ENCODE measurements around the gene ALDH8A1. TPM values are rescaled to one million over a fixed set of nuclear protein-coding genes. Genes with fewer than 3 reads are reported as not detected.

The ALDH8A1 gene
- total and polyA plus RNA-seq, 10 of the 15 experiments (the other 5 are each of a cell fraction or from before 2014, with no cell fraction given), result 0.13 to 1.8 (median 0.62) TPM; not detected in 3

- TF ChIP-seq NFXL1 (IDR thresholded peaks at IDR 0.05; ENCODE audit: borderline replicate concordance) (no peak), FOS (IDR thresholded peaks at IDR 0.05; ENCODE audit: borderline replicate concordance, extremely low read depth, insufficient read length) (no peak), TARDBP (IDR thresholded peaks at IDR 0.05; ENCODE audit: borderline replicate concordance) (no peak), CHD1 (IDR thresholded peaks at IDR 0.05; ENCODE audit: low read depth, low read length) (no peak), MEF2B (IDR thresholded peaks at IDR 0.05; ENCODE audit: partially characterized antibody, poor library complexity, severe bottlenecking) (no peak), ATF7 (IDR thresholded peaks at IDR 0.05; ENCODE audit: low read depth) (no peak), FOXK2 (IDR thresholded peaks at IDR 0.05) (no peak), MYB (IDR thresholded peaks at IDR 0.05; ENCODE audit: borderline replicate concordance, low read depth, low read length) (no peak)
Measured at GRCh38 chr6:134868812-134869211, 81.1 kb downstream of the ALDH8A1 start (continued).

Small RNAs within 50 kb of the gene (microRNA-seq; reads per million reads assigned to microRNA genes)
- gene MIR3662, result 6.0 reads per million, percentile 34 among the genes with 10 or more reads in this experiment

Other genes starting within 250 kb of the ALDH8A1 start
- 67.9 and 90.2 TPM in 2 replicates for gene HBS1L, start 104.7 kb upstream of the ALDH8A1 start, total RNA-seq (2014; rRNA removed)
- gene HBS1L, start 104.7 kb upstream of the ALDH8A1 start, total RNA-seq (2014; rRNA removed; fragmentation: Illumina TruSeq; extraction: Trizol), result 85.9 and 93.6 TPM in 2 replicates
- 68.1 and 79.1 TPM in 2 replicates for gene HBS1L, start 104.7 kb upstream of the ALDH8A1 start, total RNA-seq (2021)
- 106 and 146 TPM in 2 replicates for gene HBS1L, start 104.7 kb upstream of the ALDH8A1 start, polyA plus RNA-seq (2011; rRNA removed)
- 74.0 and 96.1 TPM in 2 replicates for gene HBS1L, start 104.7 kb upstream of the ALDH8A1 start, polyA plus RNA-seq (2014; fragmentation: Illumina TruSeq; extraction: Trizol)
- gene HBS1L, start 104.7 kb upstream of the ALDH8A1 start, polyA plus RNA-seq (2014; fragmentation: Nextera tagmentation; extraction: Ambion mirVana), result 10 to 100 TPM; 58.7 to 83.6 TPM
- gene HBS1L, start 104.7 kb upstream of the ALDH8A1 start, polyA plus RNA-seq (2014; rRNA removed), result 53.4 and 71.1 TPM in 2 replicates
- 100 to 1,000 TPM; 132 to 142 TPM for gene HBS1L, start 104.7 kb upstream of the ALDH8A1 start, polyA plus RNA-seq (2016; fragmentation: Nextera tagmentation; extraction: Ambion mirVana)
- gene MYB, start 231.2 kb upstream of the ALDH8A1 start, total RNA-seq (2014; rRNA removed), result 16.1 TPM in 2 replicates
- 21.8 and 23.2 TPM in 2 replicates for gene MYB, start 231.2 kb upstream of the ALDH8A1 start, total RNA-seq (2014; rRNA removed; fragmentation: Illumina TruSeq; extraction: Trizol)
- 21.3 and 22.4 TPM in 2 replicates for gene MYB, start 231.2 kb upstream of the ALDH8A1 start, total RNA-seq (2021)
- gene MYB, start 231.2 kb upstream of the ALDH8A1 start, polyA plus RNA-seq (2011; rRNA removed), result 20.3 and 20.7 TPM in 2 replicates
- gene MYB, start 231.2 kb upstream of the ALDH8A1 start, polyA plus RNA-seq (2014; fragmentation: Illumina TruSeq; extraction: Trizol), result 25.2 and 32.5 TPM in 2 replicates
- gene MYB, start 231.2 kb upstream of the ALDH8A1 start, polyA plus RNA-seq (2014; fragmentation: Nextera tagmentation; extraction: Ambion mirVana), result 10 to 100 TPM in 1 of 2 experiments, 1 to 10 TPM in 1; 7.0 to 10.3 TPM
- gene MYB, start 231.2 kb upstream of the ALDH8A1 start, polyA plus RNA-seq (2014; rRNA removed), result 15.5 and 17.9 TPM in 2 replicates
- gene MYB, start 231.2 kb upstream of the ALDH8A1 start, polyA plus RNA-seq (2016; fragmentation: Nextera tagmentation; extraction: Ambion mirVana), result 10 to 100 TPM; 24.1 to 29.8 TPM